Neural crest cell (in vitro differentiated cells): ENCODE results near the gene CXXC1. TPM values are rescaled to one million over a fixed set of nuclear protein-coding genes. Genes with fewer than 3 reads are reported as not detected.
A peak's percentile ranks its signal among the peaks of the same experiment; 100 is the strongest.

Experiments used
- DNase-seq: peaks from one replicate; pipeline ENCODE4 v3.0.0; 2021; ENCODE audit warnings: low read depth, mixed read lengths, low spot score
- H3K27ac Mint-ChIP-seq: one replicate; pipeline ENCODE4 v1.8.0; 2021; ENCODE audit warnings: mild to moderate bottlenecking, mixed read lengths; ENCODE audit not compliant: unreplicated experiment
- H3K27me3 Mint-ChIP-seq: 2 replicates; pipeline ENCODE4 v1.8.0; 2021; ENCODE audit warnings: low read depth, mild to moderate bottlenecking, mixed read lengths
- H3K36me3 Mint-ChIP-seq: 2 replicates; pipeline ENCODE4 v1.8.0; 2021; ENCODE audit warnings: low read depth, mild to moderate bottlenecking, mixed read lengths
- H3K4me1 Mint-ChIP-seq: 2 replicates; pipeline ENCODE4 v1.8.0; 2021; ENCODE audit warnings: mixed read lengths
- H3K4me3 Mint-ChIP-seq: one replicate; pipeline ENCODE4 v1.8.0; 2021; ENCODE audit warnings: mild to moderate bottlenecking, mixed read lengths
- H3K9me3 Mint-ChIP-seq: 2 replicates; pipeline ENCODE4 v1.8.0; 2021; ENCODE audit warnings: mixed read lengths
- CTCF ChIP-seq: fragments of 200-600 bp; sonication (generic); conservative IDR thresholded peaks from 2 replicates; pipeline ENCODE4 v1.5.0; 2021; ENCODE audit warnings: antibody characterized with exemption, mild to moderate bottlenecking
- total RNA-seq: library from RNA; stranded (reverse); gene quantifications from 2 replicates; pipeline ENCODE4 v1.2.1, GENCODE V29; 2021

The CXXC1 gene
- total RNA-seq, 1 donor from 2014 or later: 108 TPM

DNA sequence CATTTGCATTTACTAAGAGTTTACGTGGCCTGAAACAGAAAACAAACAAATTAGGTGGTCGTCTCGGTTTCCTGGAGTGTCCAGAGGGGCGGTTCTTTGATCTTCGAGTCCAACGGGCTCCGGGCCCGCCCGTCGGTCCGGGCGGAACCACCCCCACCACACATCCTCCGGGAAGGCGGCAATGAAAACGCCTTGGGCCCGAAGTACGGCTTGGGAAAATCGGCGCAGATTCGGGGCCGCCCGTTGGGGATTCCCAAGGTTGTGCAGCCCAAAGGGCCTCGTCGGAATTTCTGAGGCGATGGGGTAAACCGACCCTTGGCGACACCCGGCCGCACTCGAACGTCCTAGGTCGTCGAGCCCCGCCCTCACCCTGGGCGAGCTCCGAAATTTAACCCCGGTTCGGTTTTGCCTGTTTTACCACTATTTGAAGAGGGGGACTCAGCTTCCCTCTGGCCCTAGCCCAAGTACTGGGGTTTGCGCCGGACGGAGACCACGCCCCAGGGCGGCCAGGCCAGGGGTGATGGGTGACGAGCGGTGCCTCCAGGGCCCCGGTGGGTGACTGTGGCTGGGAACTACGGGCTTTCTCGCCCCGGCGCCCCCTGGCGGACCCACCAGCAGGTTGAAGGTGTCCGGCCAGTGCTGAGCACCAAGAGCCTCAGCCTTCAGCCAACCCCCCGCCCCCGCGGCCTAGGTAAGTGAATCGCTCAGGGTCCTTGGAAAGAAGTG lies 19.3 kb downstream of the CXXC1 start:
- no peak overlapping the region for H3K27ac Mint-ChIP-seq
- H3K4me3 Mint-ChIP-seq: peak overlapping the region; percentile 64
- H3K4me1 Mint-ChIP-seq: peaks cover 10% of the 10 kb centered on the region
- peaks cover 19% of the 10 kb centered on the region for H3K36me3 Mint-ChIP-seq
- H3K9me3 Mint-ChIP-seq: no peaks in the 10 kb centered on the region
- TF ChIP-seq CTCF: peak; percentile 69
- H3K27me3 Mint-ChIP-seq: peaks cover 11% of the 10 kb centered on the region
- DNase-seq: peak; percentile 47

DNA sequence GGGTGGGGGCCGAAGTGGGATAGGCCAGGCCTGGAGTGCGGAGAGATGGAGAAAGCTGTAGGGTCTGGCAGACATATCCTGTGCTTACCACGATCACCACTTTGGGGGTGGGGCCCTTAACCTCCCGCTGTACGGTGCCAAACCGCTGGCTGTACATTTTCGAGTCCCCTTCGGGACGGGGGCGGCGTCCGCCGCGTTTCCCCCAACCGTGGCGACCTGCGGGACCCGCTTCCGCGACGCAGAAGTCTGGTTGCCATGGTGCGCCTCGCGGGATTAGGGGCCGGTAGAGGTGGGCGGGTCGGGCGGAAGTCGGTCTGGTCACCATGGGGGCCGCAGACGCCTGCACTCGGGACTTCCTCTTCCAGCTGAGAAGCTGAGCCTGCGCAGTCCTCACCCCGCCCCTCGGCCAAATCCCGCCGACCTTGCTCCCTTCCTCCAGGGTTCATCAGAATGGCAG lies 21.2 kb downstream of the CXXC1 start, which contains the start of gene CFAP53:
CFAP53 (minus strand) TSS at position 248 of the 457 bp plus-strand sequence; CDS start at position 157, 91 bp downstream.
- peaks cover 20% of the 10 kb centered on the region for H3K27me3 Mint-ChIP-seq
- peaks cover 19% of the 10 kb centered on the region for H3K36me3 Mint-ChIP-seq
- H3K9me3 Mint-ChIP-seq: no peaks in the 10 kb centered on the region
- TF ChIP-seq CTCF: no peak
- peak within 1 kb of the TSS; percentile 81 for H3K27ac Mint-ChIP-seq
- H3K4me1 Mint-ChIP-seq: peaks cover 10% of the 10 kb centered on the region
- peak; percentile 81 for DNase-seq
- peak within 1 kb of the TSS; percentile 91 for H3K4me3 Mint-ChIP-seq

DNA sequence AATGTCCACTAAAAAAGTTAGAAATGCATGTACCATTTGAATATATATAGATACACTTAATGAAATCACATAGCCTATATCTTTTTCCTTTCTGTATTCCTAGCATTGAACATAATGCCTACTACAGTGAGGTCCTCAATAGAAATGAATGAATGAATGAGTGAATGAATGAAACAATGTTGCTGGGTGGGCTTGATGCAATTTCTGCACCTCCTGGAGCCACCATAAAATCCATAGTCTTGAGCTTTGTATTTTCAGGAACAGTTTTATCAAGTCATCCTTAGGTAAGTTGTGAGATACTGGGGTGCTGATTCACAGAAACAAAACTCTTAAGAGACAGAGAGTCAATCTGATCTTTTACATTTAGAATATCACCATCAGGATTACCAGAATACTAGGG lies 24.5 kb downstream of the CXXC1 start:
- no peak for TF ChIP-seq CTCF
- H3K27ac Mint-ChIP-seq: no peak overlapping the region
- DNase-seq: no peak
- peaks cover 10% of the 10 kb centered on the region for H3K4me1 Mint-ChIP-seq
- H3K27me3 Mint-ChIP-seq: peaks cover 23% of the 10 kb centered on the region
- H3K4me3 Mint-ChIP-seq: no peak overlapping the region
- H3K36me3 Mint-ChIP-seq: peaks cover 5% of the 10 kb centered on the region
- peaks cover 4% of the 10 kb centered on the region for H3K9me3 Mint-ChIP-seq

- Mint-ChIP-seq H3K9me3 (no peaks in the 10 kb centered on the region), H3K27me3 (no peaks in the 10 kb centered on the region), H3K4me1 (no peaks in the 10 kb centered on the region), H3K36me3 (peaks cover 3% of the 10 kb centered on the region), H3K27ac (no peak overlapping the region), H3K4me3 (no peak overlapping the region)
- DNase-seq: no peak
- no peak for TF ChIP-seq CTCF
These were observed 36.6 kb downstream of the CXXC1 start for GRCh38 chr18:50250935-50251334.

GRCh38 chr18:50249576-50249975 lies 37.9 kb downstream of the CXXC1 start:
- no peak for DNase-seq
- no peak for TF ChIP-seq CTCF
- Mint-ChIP-seq H3K4me1 (no peaks in the 10 kb centered on the region), H3K27ac (no peak overlapping the region), H3K4me3 (no peak overlapping the region), H3K36me3 (peaks cover 3% of the 10 kb centered on the region), H3K27me3 (no peaks in the 10 kb centered on the region), H3K9me3 (no peaks in the 10 kb centered on the region)
